Large intestine (tissue), 3 donors: ENCODE results near the gene CCL20. TPM values are rescaled to one million over a fixed set of nuclear protein-coding genes. Genes with fewer than 3 reads are reported as not detected.

ENCODE experiments used
- DNase-seq, 2 donors: peaks; one replicate each; pipeline versions ENCODE4 v3.0.0 to v3.0.0-alpha.2; 2013
- H3K27ac ChIP-seq: one replicate; pipeline ENCODE4 v1.5.1; 2013; ENCODE audit warnings: low read length
- H3K27me3 ChIP-seq: 2 replicates; pipeline ENCODE4 v1.6.1; 2013; ENCODE audit warnings: low read length; ENCODE audit not compliant: control insufficient read depth, insufficient read depth
- H3K36me3 ChIP-seq: 2 replicates; pipeline ENCODE4 v1.6.1; 2013; ENCODE audit warnings: low read length; ENCODE audit not compliant: control insufficient read depth, insufficient read depth
- H3K4me1 ChIP-seq: one replicate; pipeline ENCODE4 v1.6.1; 2013; ENCODE audit warnings: low read length; ENCODE audit not compliant: control insufficient read depth, insufficient read depth
- H3K4me3 ChIP-seq: one replicate; pipeline ENCODE4 v1.5.1; 2013; ENCODE audit warnings: low read length
- H3K9me3 ChIP-seq: one replicate; pipeline ENCODE4 v1.6.1; 2013; ENCODE audit warnings: mild to moderate bottlenecking, low read depth, low read length, moderate library complexity; ENCODE audit not compliant: control insufficient read depth
- WGBS: methylation state at CpG from one replicate; pipeline ENCODE4 v1.1.5; 2013; ENCODE audit warnings: low lambda C conversion rate; ENCODE audit not compliant: insufficient coverage; 5-methylcytosine and 5-hydroxymethylcytosine counted together
- polyA plus RNA-seq: library from polyadenylated mRNA; unstranded; fragments of 120-200 nt; gene quantifications from one replicate; pipeline ENCODE4 v1.2.1, GENCODE V29; 2013

Gene CCL20
- polyA plus RNA-seq, 1 donor, result 11.4 TPM

GRCh38 chr2:227817850-227818674, 4.4 kb downstream of the CCL20 start:
- WGBS, result no CpG with 5 or more reads among the region's 10 CpGs
- Histone ChIP-seq H3K9me3 (no peaks in the 10 kb centered on the region), H3K36me3 (no peaks in the 10 kb centered on the region), H3K27me3 (no peaks in the 10 kb centered on the region), H3K4me3 (no peak overlapping the region), H3K4me1 (peaks cover 40% of the 10 kb centered on the region), H3K27ac (peak overlapping the region; percentile 67)
- DNase-seq, result peak; percentile 81 to 92

GRCh38 chr2:227818675-227819397, 5.2 kb downstream of the CCL20 start:
- Histone ChIP-seq H3K27ac (peak overlapping the region; percentile 67), H3K4me1 (peaks cover 32% of the 10 kb centered on the region), H3K27me3 (no peaks in the 10 kb centered on the region), H3K4me3 (no peak overlapping the region), H3K9me3 (no peaks in the 10 kb centered on the region), H3K36me3 (no peaks in the 10 kb centered on the region)
- DNase-seq, result no peak
- WGBS, result 45% methylated on average over 2 of the region's 9 CpGs

- DNase-seq, result no peak
- Histone ChIP-seq H3K36me3 (no peaks in the 10 kb centered on the region), H3K27me3 (no peaks in the 10 kb centered on the region), H3K9me3 (no peaks in the 10 kb centered on the region), H3K4me1 (peaks cover 31% of the 10 kb centered on the region), H3K4me3 (no peak overlapping the region), H3K27ac (peak overlapping the region; percentile 67)
- WGBS, result no CpG with 5 or more reads among the region's 3 CpGs
Measured at GRCh38 chr2:227819398-227819697, 5.7 kb downstream of the CCL20 start.

GRCh38 chr2:227821043-227821942, 7.7 kb downstream of the CCL20 start:
- Histone ChIP-seq H3K27me3 (no peaks in the 10 kb centered on the region), H3K36me3 (no peaks in the 10 kb centered on the region), H3K4me1 (peaks cover 28% of the 10 kb centered on the region), H3K9me3 (no peaks in the 10 kb centered on the region), H3K4me3 (no peak overlapping the region), H3K27ac (peak overlapping the region; percentile 18)
- DNase-seq, result peak; percentile 89 to 93
- no CpG with 5 or more reads among the region's 4 CpGs for WGBS

GRCh38 chr2:227822416-227823003, 8.9 kb downstream of the CCL20 start:
- H3K4me1 ChIP-seq, result peaks cover 27% of the 10 kb centered on the region
- H3K4me3 ChIP-seq, result no peak overlapping the region
- H3K9me3 ChIP-seq, result no peaks in the 10 kb centered on the region
- no peaks in the 10 kb centered on the region for H3K36me3 ChIP-seq
- no peak for DNase-seq
- no peak overlapping the region for H3K27ac ChIP-seq
- no peaks in the 10 kb centered on the region for H3K27me3 ChIP-seq
- 89% methylated on average over 1 of the region's 2 CpGs for WGBS

GRCh38 chr2:227823922-227824321, 10.3 kb downstream of the CCL20 start:
- peaks cover 22% of the 10 kb centered on the region for H3K4me1 ChIP-seq
- H3K4me3 ChIP-seq, result no peak overlapping the region
- no peaks in the 10 kb centered on the region for H3K27me3 ChIP-seq
- no peak overlapping the region for H3K27ac ChIP-seq
- no peaks in the 10 kb centered on the region for H3K9me3 ChIP-seq
- WGBS, result 80% methylated on average over 1 of the region's 2 CpGs
- no peak for DNase-seq
- H3K36me3 ChIP-seq, result no peaks in the 10 kb centered on the region

- no peaks in the 10 kb centered on the region for H3K9me3 ChIP-seq
- 90% methylated on average over 2 of the region's 7 CpGs for WGBS
- no peaks in the 10 kb centered on the region for H3K27me3 ChIP-seq
Measured at GRCh38 chr2:227824711-227825110, 11.1 kb downstream of the CCL20 start.

GRCh38 chr2:227826019-227826521, 12.4 kb downstream of the CCL20 start:
- no peak overlapping the region for H3K27ac ChIP-seq
- peaks cover 15% of the 10 kb centered on the region for H3K4me1 ChIP-seq
- no peak overlapping the region for H3K4me3 ChIP-seq
- no peaks in the 10 kb centered on the region for H3K9me3 ChIP-seq
- 80% methylated on average over 3 of the region's 10 CpGs for WGBS
- no peaks in the 10 kb centered on the region for H3K36me3 ChIP-seq
- DNase-seq, result peak in 1 of 2 donors; percentile 28
- H3K27me3 ChIP-seq, result no peaks in the 10 kb centered on the region

More at GRCh38 chr2:227824711-227825110, 11.1 kb downstream of the CCL20 start:
- peaks cover 17% of the 10 kb centered on the region for H3K4me1 ChIP-seq
- no peaks in the 10 kb centered on the region for H3K36me3 ChIP-seq
- H3K27ac ChIP-seq, result no peak overlapping the region
- H3K4me3 ChIP-seq, result no peak overlapping the region
- DNase-seq, result no peak

GRCh38 chr2:227826563-227826962, 12.9 kb downstream of the CCL20 start:
- H3K9me3 ChIP-seq, result no peaks in the 10 kb centered on the region
- 0% methylated on average over 1 of the region's 2 CpGs for WGBS
- no peak overlapping the region for H3K4me3 ChIP-seq
- peaks cover 12% of the 10 kb centered on the region for H3K4me1 ChIP-seq
- H3K36me3 ChIP-seq, result no peaks in the 10 kb centered on the region
- H3K27ac ChIP-seq, result no peak overlapping the region
- no peaks in the 10 kb centered on the region for H3K27me3 ChIP-seq
- DNase-seq, result no peak

GRCh38 chr2:227827143-227827542, 13.5 kb downstream of the CCL20 start:
- Histone ChIP-seq H3K9me3 (no peaks in the 10 kb centered on the region), H3K4me1 (peaks cover 12% of the 10 kb centered on the region), H3K27me3 (no peaks in the 10 kb centered on the region), H3K4me3 (no peak overlapping the region), H3K27ac (no peak overlapping the region), H3K36me3 (no peaks in the 10 kb centered on the region)
- WGBS, result 100% methylated on average over 4 of the region's 7 CpGs
- no peak for DNase-seq
